ENCODE results near the gene BRD1. TPM values are rescaled to one million over a fixed set of nuclear protein-coding genes. Genes with fewer than 3 reads are reported as not detected.

The BRD1 gene
- total and polyA plus RNA-seq, 2 experiments from 2014 or later, result 12.3 to 33.8 TPM

DNA sequence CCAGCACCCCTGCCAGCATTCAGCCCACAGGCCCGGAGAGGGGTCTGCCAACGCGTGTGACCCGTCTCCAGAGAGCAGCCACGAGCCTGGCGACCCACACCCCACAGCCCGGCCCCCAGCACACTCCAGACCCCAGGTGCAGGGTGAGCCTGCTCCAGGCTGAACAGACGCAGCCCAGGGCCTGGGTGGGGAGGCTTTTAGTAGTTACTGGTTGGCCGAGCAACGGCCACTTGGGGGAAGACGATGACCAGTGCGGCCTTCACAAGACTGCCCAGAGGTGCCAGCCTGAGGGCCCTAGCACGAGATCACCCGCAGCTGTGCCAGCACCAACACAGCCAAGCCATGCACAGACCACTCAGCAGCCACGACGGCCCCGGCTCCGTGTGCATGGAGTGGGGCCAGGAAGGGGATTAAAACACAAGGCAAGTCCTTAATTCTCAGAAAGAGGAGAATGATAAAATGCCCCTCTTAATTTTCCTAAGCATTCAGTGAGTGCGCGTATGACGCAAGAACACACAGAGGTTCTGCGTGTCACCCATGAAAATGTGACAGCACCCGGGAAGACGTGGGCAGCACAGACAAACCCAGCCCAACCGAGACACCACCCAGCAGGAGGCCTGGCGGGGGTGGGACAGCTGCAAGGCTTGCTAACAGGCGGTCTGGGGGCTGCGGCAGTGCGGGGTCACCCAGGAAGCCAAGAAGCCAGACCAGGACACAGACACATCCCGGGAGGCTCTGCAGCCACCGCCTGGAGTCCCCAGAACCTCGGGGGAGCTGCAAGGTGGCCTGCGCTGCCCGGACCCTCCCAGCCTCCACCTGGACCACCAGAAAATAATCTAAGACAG lies 47.6 kb downstream of the BRD1 start (continued):
- TF ChIP-seq, protein P1, sequence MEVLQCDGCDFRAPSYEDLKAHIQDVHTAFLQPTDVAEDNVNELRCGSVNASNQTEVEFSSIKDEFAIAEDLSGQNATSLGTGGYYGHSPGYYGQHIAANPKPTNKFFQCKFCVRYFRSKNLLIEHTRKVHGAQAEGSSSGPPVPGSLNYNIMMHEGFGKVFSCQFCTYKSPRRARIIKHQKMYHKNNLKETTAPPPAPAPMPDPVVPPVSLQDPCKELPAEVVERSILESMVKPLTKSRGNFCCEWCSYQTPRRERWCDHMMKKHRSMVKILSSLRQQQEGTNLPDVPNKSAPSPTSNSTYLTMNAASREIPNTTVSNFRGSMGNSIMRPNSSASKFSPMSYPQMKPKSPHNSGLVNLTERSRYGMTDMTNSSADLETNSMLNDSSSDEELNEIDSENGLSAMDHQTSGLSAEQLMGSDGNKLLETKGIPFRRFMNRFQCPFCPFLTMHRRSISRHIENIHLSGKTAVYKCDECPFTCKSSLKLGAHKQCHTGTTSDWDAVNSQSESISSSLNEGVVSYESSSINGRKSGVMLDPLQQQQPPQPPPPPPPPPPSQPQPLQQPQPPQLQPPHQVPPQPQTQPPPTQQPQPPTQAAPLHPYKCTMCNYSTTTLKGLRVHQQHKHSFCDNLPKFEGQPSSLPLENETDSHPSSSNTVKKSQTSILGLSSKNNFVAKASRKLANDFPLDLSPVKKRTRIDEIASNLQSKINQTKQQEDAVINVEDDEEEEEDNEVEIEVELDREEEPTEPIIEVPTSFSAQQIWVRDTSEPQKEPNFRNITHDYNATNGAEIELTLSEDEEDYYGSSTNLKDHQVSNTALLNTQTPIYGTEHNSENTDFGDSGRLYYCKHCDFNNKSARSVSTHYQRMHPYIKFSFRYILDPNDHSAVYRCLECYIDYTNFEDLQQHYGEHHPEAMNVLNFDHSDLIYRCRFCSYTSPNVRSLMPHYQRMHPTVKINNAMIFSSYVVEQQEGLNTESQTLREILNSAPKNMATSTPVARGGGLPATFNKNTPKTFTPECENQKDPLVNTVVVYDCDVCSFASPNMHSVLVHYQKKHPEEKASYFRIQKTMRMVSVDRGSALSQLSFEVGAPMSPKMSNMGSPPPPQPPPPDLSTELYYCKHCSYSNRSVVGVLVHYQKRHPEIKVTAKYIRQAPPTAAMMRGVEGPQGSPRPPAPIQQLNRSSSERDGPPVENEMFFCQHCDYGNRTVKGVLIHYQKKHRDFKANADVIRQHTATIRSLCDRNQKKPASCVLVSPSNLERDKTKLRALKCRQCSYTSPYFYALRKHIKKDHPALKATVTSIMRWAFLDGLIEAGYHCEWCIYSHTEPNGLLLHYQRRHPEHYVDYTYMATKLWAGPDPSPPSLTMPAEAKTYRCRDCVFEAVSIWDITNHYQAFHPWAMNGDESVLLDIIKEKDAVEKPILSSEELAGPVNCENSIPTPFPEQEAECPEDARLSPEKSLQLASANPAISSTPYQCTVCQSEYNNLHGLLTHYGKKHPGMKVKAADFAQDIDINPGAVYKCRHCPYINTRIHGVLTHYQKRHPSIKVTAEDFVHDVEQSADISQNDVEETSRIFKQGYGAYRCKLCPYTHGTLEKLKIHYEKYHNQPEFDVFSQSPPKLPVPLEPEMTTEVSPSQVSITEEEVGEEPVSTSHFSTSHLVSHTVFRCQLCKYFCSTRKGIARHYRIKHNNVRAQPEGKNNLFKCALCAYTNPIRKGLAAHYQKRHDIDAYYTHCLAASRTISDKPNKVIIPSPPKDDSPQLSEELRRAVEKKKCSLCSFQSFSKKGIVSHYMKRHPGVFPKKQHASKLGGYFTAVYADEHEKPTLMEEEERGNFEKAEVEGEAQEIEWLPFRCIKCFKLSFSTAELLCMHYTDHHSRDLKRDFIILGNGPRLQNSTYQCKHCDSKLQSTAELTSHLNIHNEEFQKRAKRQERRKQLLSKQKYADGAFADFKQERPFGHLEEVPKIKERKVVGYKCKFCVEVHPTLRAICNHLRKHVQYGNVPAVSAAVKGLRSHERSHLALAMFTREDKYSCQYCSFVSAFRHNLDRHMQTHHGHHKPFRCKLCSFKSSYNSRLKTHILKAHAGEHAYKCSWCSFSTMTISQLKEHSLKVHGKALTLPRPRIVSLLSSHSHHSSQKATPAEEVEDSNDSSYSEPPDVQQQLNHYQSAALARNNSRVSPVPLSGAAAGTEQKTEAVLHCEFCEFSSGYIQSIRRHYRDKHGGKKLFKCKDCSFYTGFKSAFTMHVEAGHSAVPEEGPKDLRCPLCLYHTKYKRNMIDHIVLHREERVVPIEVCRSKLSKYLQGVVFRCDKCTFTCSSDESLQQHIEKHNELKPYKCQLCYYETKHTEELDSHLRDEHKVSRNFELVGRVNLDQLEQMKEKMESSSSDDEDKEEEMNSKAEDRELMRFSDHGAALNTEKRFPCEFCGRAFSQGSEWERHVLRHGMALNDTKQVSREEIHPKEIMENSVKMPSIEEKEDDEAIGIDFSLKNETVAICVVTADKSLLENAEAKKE (CRISPR knock-in tag; IDR thresholded peaks at IDR 0.05), result no peak
- no peak for TF ChIP-seq JUNB (IDR thresholded peaks at IDR 0.05; ENCODE audit: unreplicated experiment)
- TF ChIP-seq, protein P2, sequence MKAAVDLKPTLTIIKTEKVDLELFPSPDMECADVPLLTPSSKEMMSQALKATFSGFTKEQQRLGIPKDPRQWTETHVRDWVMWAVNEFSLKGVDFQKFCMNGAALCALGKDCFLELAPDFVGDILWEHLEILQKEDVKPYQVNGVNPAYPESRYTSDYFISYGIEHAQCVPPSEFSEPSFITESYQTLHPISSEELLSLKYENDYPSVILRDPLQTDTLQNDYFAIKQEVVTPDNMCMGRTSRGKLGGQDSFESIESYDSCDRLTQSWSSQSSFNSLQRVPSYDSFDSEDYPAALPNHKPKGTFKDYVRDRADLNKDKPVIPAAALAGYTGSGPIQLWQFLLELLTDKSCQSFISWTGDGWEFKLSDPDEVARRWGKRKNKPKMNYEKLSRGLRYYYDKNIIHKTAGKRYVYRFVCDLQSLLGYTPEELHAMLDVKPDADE (IDR thresholded peaks at IDR 0.05), result no peak

DNA sequence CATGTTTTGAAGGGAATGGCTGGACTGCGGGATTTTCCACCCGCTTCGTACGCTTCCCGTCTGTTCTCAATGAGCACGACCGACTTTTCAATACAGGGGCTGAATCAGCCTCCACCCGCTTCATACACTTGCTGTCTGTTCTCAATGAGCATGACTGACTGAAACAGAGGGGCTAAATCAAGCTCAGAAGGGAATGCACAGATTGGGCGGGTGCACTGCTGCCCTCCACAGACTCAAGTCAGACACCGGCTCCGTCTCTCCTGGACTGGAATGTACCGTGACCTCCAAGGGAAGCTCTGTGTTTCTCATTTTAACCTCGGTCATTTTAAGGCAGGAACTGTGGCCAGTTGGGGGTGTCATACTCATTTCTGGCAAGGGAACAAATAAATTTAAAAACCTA lies 48.5 kb downstream of the BRD1 start:
- DNase-seq (ENCODE audit: low spot score), result no peak
- Histone ChIP-seq H2AFZ (no peak overlapping the region), H3K9me2 (ENCODE audit: insufficient read depth) (no peaks in the 10 kb centered on the region), H3K4me1 (ENCODE audit: insufficient read depth) (no peaks in the 10 kb centered on the region), H3K36me3 (ENCODE audit: insufficient read depth) (no peaks in the 10 kb centered on the region), H3K27ac (ENCODE audit: low read depth) (no peak overlapping the region), H3F3A (replicated peaks; ENCODE audit: low read depth) (no peaks in the 10 kb centered on the region), H3K4me2 (no peak overlapping the region), H3K4me3 (no peak overlapping the region), H3K79me2 (replicated peaks; ENCODE audit: insufficient read depth) (peaks cover 42% of the 10 kb centered on the region), H4K20me1 (replicated peaks; ENCODE audit: insufficient read depth) (peaks cover 8% of the 10 kb centered on the region; the same call in 1 of the 2 replicates), H3K27me3 (ENCODE audit: insufficient read depth) (no peaks in the 10 kb centered on the region)
- H3K9me3 Mint-ChIP-seq, result no peaks in the 10 kb centered on the region
- no peak for ATAC-seq
- no peak overlapping the region for H3K4me3 Mint-ChIP-seq
- peaks cover 13% of the 10 kb centered on the region for H3K27me3 Mint-ChIP-seq (ENCODE audit: insufficient read depth, low read depth, poor library complexity)
- H3K27ac Mint-ChIP-seq, result no peak overlapping the region
- H3K36me3 Mint-ChIP-seq (ENCODE audit: low read depth), result peaks cover 57% of the 10 kb centered on the region
- H3K4me1 Mint-ChIP-seq, result peaks cover 8% of the 10 kb centered on the region; the same call in 1 of the 3 replicates
- TF ChIP-seq, protein P3, sequence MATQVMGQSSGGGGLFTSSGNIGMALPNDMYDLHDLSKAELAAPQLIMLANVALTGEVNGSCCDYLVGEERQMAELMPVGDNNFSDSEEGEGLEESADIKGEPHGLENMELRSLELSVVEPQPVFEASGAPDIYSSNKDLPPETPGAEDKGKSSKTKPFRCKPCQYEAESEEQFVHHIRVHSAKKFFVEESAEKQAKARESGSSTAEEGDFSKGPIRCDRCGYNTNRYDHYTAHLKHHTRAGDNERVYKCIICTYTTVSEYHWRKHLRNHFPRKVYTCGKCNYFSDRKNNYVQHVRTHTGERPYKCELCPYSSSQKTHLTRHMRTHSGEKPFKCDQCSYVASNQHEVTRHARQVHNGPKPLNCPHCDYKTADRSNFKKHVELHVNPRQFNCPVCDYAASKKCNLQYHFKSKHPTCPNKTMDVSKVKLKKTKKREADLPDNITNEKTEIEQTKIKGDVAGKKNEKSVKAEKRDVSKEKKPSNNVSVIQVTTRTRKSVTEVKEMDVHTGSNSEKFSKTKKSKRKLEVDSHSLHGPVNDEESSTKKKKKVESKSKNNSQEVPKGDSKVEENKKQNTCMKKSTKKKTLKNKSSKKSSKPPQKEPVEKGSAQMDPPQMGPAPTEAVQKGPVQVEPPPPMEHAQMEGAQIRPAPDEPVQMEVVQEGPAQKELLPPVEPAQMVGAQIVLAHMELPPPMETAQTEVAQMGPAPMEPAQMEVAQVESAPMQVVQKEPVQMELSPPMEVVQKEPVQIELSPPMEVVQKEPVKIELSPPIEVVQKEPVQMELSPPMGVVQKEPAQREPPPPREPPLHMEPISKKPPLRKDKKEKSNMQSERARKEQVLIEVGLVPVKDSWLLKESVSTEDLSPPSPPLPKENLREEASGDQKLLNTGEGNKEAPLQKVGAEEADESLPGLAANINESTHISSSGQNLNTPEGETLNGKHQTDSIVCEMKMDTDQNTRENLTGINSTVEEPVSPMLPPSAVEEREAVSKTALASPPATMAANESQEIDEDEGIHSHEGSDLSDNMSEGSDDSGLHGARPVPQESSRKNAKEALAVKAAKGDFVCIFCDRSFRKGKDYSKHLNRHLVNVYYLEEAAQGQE (IDR thresholded peaks at IDR 0.05; ENCODE audit: unreplicated experiment), result no peak
- TF ChIP-seq EZH2phosphoT487 (IDR thresholded peaks at IDR 0.05; ENCODE audit: unreplicated experiment), result no peak
- no peak for TF ChIP-seq POLR2AphosphoS5 (IDR thresholded peaks at IDR 0.05; ENCODE audit: low read depth)
- TF ChIP-seq NANOG (IDR thresholded peaks at IDR 0.05; ENCODE audit: borderline replicate concordance), result no peak
- no peak for TF ChIP-seq CREB1 (CRISPR knock-in tag; IDR thresholded peaks at IDR 0.05; ENCODE audit: low read depth)
- TF ChIP-seq ZNF331 (CRISPR knock-in tag; IDR thresholded peaks at IDR 0.05; ENCODE audit: low read depth), result no peak
- TF ChIP-seq STAT1 (IDR thresholded peaks at IDR 0.05; ENCODE audit: unreplicated experiment), result no peak
- no peak for TF ChIP-seq EZH2 (IDR thresholded peaks at IDR 0.05; ENCODE audit: low read depth, unreplicated experiment)
- no peak for TF ChIP-seq ZNF114 (CRISPR knock-in tag; IDR thresholded peaks at IDR 0.05)
- TF ChIP-seq JUNB (IDR thresholded peaks at IDR 0.05; ENCODE audit: unreplicated experiment), result no peak

All from GM23338 (cell line).